Brain microvascular endothelial cell (primary cell): ENCODE results near the gene TUBGCP6.

Experiments
- DNase-seq: peaks from one replicate; pipeline ENCODE4 v3.0.0-alpha.2; 2020
- H3K27ac ChIP-seq: fragments of 250-450 bp; sonication (Bioruptor Pico); 2 replicates; pipeline ENCODE4 v1.5.1; 2020; ENCODE audit warnings: mild to moderate bottlenecking, moderate library complexity
- H3K27me3 ChIP-seq: fragments of 250-450 bp; sonication (Bioruptor Pico); replicated peaks from 2 replicates; pipeline ENCODE4 v1.5.1; 2020; ENCODE audit warnings: mild to moderate bottlenecking
- H3K36me3 ChIP-seq: fragments of 250-450 bp; sonication (Bioruptor Pico); replicated peaks from 2 replicates; pipeline ENCODE4 v1.5.1; 2020; ENCODE audit warnings: mild to moderate bottlenecking
- H3K4me3 ChIP-seq: 2 replicates; pipeline ENCODE4 v1.5.1; 2011; ENCODE audit warnings: low read depth, mild to moderate bottlenecking, control low read depth, low read length, moderate library complexity
- CTCF ChIP-seq: IDR thresholded peaks from 2 replicates; pipeline ENCODE4 v1.5.1; 2011; ENCODE audit warnings: low read depth, mild to moderate bottlenecking, moderate library complexity, low read length, control low read depth, inconsistent platforms; ENCODE audit errors: missing control alignments
- in situ Hi-C: cut with HindIII; loops from 2 replicates; pipeline ENCODE4 v1.10.0; 2017; ENCODE audit warnings: low sequenced_read_pairs, low pct_ligation_motif_present

TUBGCP6 gene

GRCh38 chr22:50256258-50256862 lies 11.5 kb upstream of the TUBGCP6 start:
- no peaks in the 10 kb centered on the region for H3K27me3 ChIP-seq
- no peak overlapping the region for H3K27ac ChIP-seq
- TF ChIP-seq CTCF: no peak
- H3K36me3 ChIP-seq: peaks cover 9% of the 10 kb centered on the region
- H3K4me3 ChIP-seq: no peak overlapping the region
- DNase-seq: no peak
- in situ Hi-C loops: no loop called here

DNA sequence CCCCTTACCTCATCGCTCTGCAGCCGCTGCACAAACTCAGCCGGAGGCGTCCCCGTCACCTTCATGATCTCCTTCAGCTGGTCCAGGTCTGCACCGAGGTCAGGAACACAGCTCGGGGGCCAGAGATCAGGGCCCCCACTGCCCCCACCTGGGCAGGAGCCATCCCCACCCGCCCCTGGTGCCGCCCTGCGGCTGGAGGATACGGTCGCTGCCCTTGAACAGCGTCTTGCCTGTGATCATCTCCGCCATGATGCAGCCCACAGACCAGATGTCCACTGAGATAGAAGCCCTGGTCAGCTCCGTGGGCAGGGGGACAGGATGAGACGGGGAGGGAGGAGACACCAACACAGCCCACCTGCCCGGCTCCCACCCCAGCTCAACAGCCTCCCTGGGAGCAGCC lies 10.8 kb upstream of the TUBGCP6 start:
- Histone ChIP-seq H3K27ac (no peak overlapping the region), H3K36me3 (peaks cover 9% of the 10 kb centered on the region), H3K27me3 (no peaks in the 10 kb centered on the region), H3K4me3 (no peak overlapping the region)
- no peak for TF ChIP-seq CTCF
- DNase-seq: no peak
- in situ Hi-C loops: no loop called here

DNA sequence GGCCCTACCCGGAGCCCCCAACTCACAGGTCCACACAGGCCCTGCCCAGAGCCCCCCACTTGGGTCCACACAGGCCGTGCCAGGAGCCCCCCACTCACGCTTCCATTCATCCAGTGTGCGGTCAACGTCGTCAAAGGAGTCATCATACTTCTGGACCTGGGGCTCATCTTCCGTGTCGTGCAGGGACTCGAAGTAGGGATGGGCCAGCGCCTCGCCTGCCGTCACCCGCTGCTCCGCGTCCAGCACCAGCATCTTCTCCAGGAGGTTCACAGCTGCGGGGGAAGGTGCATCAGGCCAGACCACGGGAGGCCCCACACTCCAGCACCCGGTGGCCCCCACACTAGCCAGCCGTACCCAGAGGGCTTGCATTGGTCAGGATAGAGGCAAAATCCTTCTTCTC lies 10.3 kb upstream of the TUBGCP6 start:
- in situ Hi-C loops: no loop called here

DNA sequence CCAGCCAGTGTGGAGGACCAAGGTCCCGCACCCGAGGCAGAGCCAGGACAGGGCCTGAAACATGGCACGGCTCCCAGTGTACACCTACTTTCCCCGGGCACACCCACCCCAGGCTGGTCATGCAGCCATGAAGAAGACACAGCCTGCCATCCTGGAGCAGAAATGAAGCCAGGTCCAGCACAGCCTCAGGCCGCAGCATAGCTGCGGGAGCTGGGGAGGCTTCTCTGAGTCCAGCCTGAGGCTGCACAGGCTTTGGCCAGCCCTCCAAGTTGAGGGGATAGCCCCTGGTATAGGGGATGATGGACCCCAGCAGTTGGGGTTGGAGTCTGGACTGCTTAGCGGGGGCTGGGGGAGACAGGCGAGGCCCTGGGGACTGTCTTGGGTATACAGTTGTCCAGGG lies 9.1 kb upstream of the TUBGCP6 start:
- H3K27me3 ChIP-seq: no peaks in the 10 kb centered on the region
- no peak for TF ChIP-seq CTCF
- peaks cover 9% of the 10 kb centered on the region for H3K36me3 ChIP-seq
- no peak for DNase-seq
- in situ Hi-C loops: no loop called here
- H3K4me3 ChIP-seq: no peak overlapping the region
- no peak overlapping the region for H3K27ac ChIP-seq

More for the DNA sequence above, 10.3 kb upstream of the TUBGCP6 start:
- no peak overlapping the region for H3K4me3 ChIP-seq
- H3K27me3 ChIP-seq: no peaks in the 10 kb centered on the region
- TF ChIP-seq CTCF: no peak
- no peak for DNase-seq
- H3K27ac ChIP-seq: no peak overlapping the region
- H3K36me3 ChIP-seq: peaks cover 9% of the 10 kb centered on the region

DNA sequence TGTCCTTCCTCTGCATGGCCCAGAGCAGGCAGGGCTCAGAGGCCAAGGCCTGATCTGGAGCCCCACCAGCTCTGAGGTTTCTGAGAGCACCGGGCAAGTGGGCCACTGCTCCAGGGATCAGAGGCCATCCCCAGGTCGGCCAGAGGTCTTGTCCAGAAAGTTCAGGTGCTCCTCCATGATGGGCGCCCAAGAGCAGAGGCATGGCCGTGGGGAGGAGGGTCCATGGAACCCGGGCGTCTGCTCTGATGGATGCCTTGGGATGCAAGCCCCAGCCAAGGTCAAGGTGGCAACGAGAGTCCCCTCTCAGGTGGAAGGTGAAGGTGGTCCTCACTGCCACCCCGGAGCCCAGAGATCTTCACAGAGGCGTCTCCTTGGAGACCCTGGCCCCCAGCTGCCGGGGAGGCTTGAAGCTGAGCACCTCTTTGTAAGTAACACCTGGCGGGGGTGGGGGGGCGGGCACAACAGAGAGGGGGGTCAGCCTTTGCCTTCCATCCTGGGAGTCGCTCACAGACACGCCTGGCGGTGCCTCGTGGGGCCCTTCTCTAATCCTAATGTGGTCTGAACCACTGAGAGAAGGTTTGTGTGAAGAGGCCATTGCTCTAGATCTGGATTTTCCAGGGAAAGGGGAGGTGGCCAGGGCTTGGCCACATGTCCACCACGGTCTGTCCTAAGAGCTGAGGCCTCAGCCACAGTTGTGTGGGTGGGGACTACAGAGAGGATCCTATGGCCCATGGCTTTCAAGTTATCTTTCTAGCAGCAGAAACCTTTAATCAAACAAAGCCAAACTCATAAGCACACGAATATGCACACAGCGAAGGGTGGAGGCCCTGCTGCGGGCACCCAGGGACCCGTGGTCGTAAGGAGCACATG lies 8.5 kb upstream of the TUBGCP6 start:
- Histone ChIP-seq H3K27me3 (no peaks in the 10 kb centered on the region), H3K27ac (no peak overlapping the region), H3K4me3 (no peak overlapping the region), H3K36me3 (peaks cover 9% of the 10 kb centered on the region)
- in situ Hi-C loops: no loop called here
- TF ChIP-seq CTCF: no peak
- DNase-seq: no peak
